ENCODE data around the gene ATXN7L2.

ATXN7L2 gene

GRCh38 chr1:109497449-109498160 is 13.9 kb downstream of the ATXN7L2 start:
- DNase-seq, result no peak

- DNase-seq, result peak; percentile 71
Measured at GRCh38 chr1:109498161-109498801, 14.6 kb downstream of the ATXN7L2 start.

GRCh38 chr1:109499081-109499480 is 15.4 kb downstream of the ATXN7L2 start:
- DNase-seq, result no peak

- no peak for DNase-seq
Measured at GRCh38 chr1:109499661-109500536, 16.2 kb downstream of the ATXN7L2 start.

- no peak for DNase-seq
Measured at GRCh38 chr1:109500941-109501381, 17.3 kb downstream of the ATXN7L2 start.

- DNase-seq, result no peak
Measured at GRCh38 chr1:109501644-109502363, 18.1 kb downstream of the ATXN7L2 start.

GRCh38 chr1:109502364-109502851 is 18.7 kb downstream of the ATXN7L2 start:
- no peak for DNase-seq

- DNase-seq, result no peak
Measured at GRCh38 chr1:109503935-109504334, 20.2 kb downstream of the ATXN7L2 start.

- DNase-seq, result no peak
Measured at GRCh38 chr1:109504974-109505373, 21.3 kb downstream of the ATXN7L2 start.

- DNase-seq, result no peak
Measured at GRCh38 chr1:109508001-109508872, 24.5 kb downstream of the ATXN7L2 start.

GRCh38 chr1:109508873-109509175 is 25.1 kb downstream of the ATXN7L2 start:
- no peak for DNase-seq

- DNase-seq, result peak; percentile 77
Measured at GRCh38 chr1:109509176-109510134, 25.8 kb downstream of the ATXN7L2 start, which contains the start of gene AMIGO1. Gene AMIGO1, minus strand, starts transcription at chr1:109509727. Its CDS starts 815 bp downstream, at chr1:109508912.

- no peak for DNase-seq
Measured at GRCh38 chr1:109513110-109513710, 29.5 kb downstream of the ATXN7L2 start.

- no peak for DNase-seq
Measured at GRCh38 chr1:109514846-109515245, 31.1 kb downstream of the ATXN7L2 start.

- no peak for DNase-seq
Measured at GRCh38 chr1:109516872-109517271, 33.2 kb downstream of the ATXN7L2 start.

GRCh38 chr1:109517337-109517736 is 33.6 kb downstream of the ATXN7L2 start:
- no peak for DNase-seq

- no peak for DNase-seq
Measured at GRCh38 chr1:109521002-109521951, 37.6 kb downstream of the ATXN7L2 start.

GRCh38 chr1:109522026-109522425 is 38.3 kb downstream of the ATXN7L2 start:
- DNase-seq, result no peak

Measured in right kidney (tissue), 1 donor.